Ovary (tissue), 9 donors: ENCODE measurements around the gene AUH. TPM values are rescaled to one million over a fixed set of nuclear protein-coding genes. Genes with fewer than 3 reads are reported as not detected.
A peak's percentile ranks its signal among the peaks of the same experiment; 100 is the strongest.

Source experiments
- DNase-seq, 5 donors: peaks; one replicate each; pipeline ENCODE4 v3.0.0-alpha.2; 2019 to 2020
- H3K27ac ChIP-seq, 2 donors: fragments of 200-600 bp; one replicate each; pipeline versions ENCODE4 v1.5.1 to v1.8.0; 2019 to 2022
- H3K27me3 ChIP-seq: fragments of 200-600 bp; one replicate; pipeline ENCODE4 v1.8.0; 2022
- H3K36me3 ChIP-seq: fragments of 200-600 bp; sonication (generic); one replicate; pipeline ENCODE4 v1.5.1; 2019
- H3K4me1 ChIP-seq: one replicate; pipeline ENCODE4 v1.8.1; 2013; ENCODE audit warnings: mild to moderate bottlenecking, moderate library complexity; ENCODE audit not compliant: insufficient read depth
- H3K4me3 ChIP-seq: fragments of 200-600 bp; sonication (generic); one replicate; pipeline ENCODE4 v1.5.1; 2017
- H3K9me3 ChIP-seq, 2 donors: fragments of 200-600 bp in 1 of 2; sonication (generic) in 1 of 2; one replicate each; pipeline versions ENCODE4 v1.5.1 to v1.8.1; 2013 to 2019; ENCODE audit warnings: mild to moderate bottlenecking in 1 of 2, moderate library complexity in 1 of 2
- EP300 ChIP-seq: sonication (generic); formaldehyde crosslinking; IDR thresholded peaks from one replicate; pipeline ENCODE4 v1.6.1; 2017; ENCODE audit warnings: antibody characterized with exemption
- POLR2A ChIP-seq: fragments of 450-650 bp; IDR thresholded peaks from one replicate; pipeline ENCODE4 v1.6.1; 2017; ENCODE audit warnings: antibody characterized with exemption, mild to moderate bottlenecking, moderate library complexity
- WGBS, 3 donors: extraction: QIAGEN DNeasy Blood & Tissue Kit in 1 of 3; methylation state at CpG; one replicate each; pipeline versions ENCODE4 v1.1.5 to v1.1.7; 2013 to 2017; 5-methylcytosine and 5-hydroxymethylcytosine counted together
- intact Hi-C, 4 donors: fragments of 100-400 bp; cut with DNase I; formaldehyde crosslinking; loops; one replicate each; pipeline versions ENCODE4 v1.11.0 to v1.15.1; 2022 to 2023
- polyA plus RNA-seq, 2 donors: library from polyadenylated mRNA; stranded (reverse); fragments of 200-250 nt in 1 of 2; fragments of 350-450 nt in 1 of 2; fragmentation: Illumina TruSeq in 1 of 2; extraction: RNeasy Lipid Tissue Mini Kit (QIAGEN cat#74804) in 1 of 2; gene quantifications; one replicate each; pipeline ENCODE4 v1.2.3, GENCODE V29; 2013 to 2014
- total RNA-seq, 7 donors: library from RNA; depleted of rRNA in 2 of 7; stranded (reverse); fragments of >200 nt in 2 of 7; fragmentation: NEBNext Ultra II Directional in 3 of 7; extraction: Animal tissue kit (Norgen Biotek cat#: 25700) in 3 of 7; gene quantifications; one replicate each; pipeline versions ENCODE4 v1.1.0 to v1.2.4, GENCODE V29; 2016 to 2023
- TF ChIP-seq, protein P1 (sequence below), 3 donors: fragments of 450-650 bp in 2 of 3; fragments of 200-600 bp in 1 of 3; IDR thresholded peaks; one replicate each; pipeline versions ENCODE4 v1.5.1 to v1.8.0; 2016 to 2022; ENCODE audit warnings: antibody characterized with exemption in 3 of 3, mild to moderate bottlenecking in 1 of 3
- donor health status: DM: no; HTN: no; CAD: no; lungs with moderate emphysema.
- donor health status: DM: no; HTN: no; CAD: no.
- donor health status: Bipolar disorder and iron deficiency.
- donor health status: DM: yes; HTN: yes; CAD: no.
- donor health status: DM: no; HTN: no; CAD: no.
- donor health status: DM: yes; HTN: yes; CAD: no.

AUH gene
- total and polyA plus RNA-seq, 9 donors, result 12.0 to 48.5 (median 18.6) TPM

DNA sequence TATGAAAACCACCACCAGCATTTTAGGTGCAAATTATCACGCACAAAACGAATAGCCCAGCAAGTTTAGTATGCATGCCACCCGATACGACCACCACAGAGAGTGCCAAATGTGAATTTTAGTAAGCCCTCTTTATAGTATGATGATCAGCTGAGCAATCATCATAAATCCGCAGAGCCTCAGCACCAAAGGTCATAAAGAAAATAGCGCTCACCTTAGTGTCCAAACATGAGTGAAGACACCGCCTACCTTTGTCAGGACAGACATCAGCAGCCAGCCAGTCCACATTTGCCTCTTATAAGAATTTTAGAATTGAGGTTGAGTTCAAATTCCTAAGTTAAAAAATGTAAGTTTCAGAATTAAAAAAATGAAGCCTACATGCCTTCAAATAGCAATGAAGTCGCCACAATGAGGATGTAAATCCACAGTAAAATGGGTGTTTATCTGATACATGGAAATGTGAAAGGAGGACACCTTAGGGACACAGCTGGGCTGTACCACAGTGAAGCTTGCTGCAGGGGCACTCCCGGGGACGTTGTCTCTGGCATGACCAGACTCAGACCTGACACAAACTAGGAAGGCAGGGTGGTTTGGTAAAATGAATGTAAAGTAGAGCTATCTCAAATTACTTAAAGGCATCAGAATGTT, 149.0 kb downstream of the AUH start:
- 90 to 94% (median 93%) methylated on average over 10 of the region's 10 CpGs for whole genome bisulfite sequencing, 3 donors
- Histone ChIP-seq H3K4me1 (peaks cover 5% of the 10 kb centered on the region), H3K27me3 (no peaks in the 10 kb centered on the region), H3K9me3 (no peaks in the 10 kb centered on the region), H3K4me3 (no peak overlapping the region), H3K36me3 (no peaks in the 10 kb centered on the region), H3K27ac (no peak overlapping the region)
- DNase-seq, result no peak
- intact Hi-C loops, result no loop called here
- TF ChIP-seq POLR2A (no peak), EP300 (no peak)
- TF ChIP-seq, protein P1, sequence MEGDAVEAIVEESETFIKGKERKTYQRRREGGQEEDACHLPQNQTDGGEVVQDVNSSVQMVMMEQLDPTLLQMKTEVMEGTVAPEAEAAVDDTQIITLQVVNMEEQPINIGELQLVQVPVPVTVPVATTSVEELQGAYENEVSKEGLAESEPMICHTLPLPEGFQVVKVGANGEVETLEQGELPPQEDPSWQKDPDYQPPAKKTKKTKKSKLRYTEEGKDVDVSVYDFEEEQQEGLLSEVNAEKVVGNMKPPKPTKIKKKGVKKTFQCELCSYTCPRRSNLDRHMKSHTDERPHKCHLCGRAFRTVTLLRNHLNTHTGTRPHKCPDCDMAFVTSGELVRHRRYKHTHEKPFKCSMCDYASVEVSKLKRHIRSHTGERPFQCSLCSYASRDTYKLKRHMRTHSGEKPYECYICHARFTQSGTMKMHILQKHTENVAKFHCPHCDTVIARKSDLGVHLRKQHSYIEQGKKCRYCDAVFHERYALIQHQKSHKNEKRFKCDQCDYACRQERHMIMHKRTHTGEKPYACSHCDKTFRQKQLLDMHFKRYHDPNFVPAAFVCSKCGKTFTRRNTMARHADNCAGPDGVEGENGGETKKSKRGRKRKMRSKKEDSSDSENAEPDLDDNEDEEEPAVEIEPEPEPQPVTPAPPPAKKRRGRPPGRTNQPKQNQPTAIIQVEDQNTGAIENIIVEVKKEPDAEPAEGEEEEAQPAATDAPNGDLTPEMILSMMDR (IDR thresholded peaks at IDR 0.05), result no peak

DNA sequence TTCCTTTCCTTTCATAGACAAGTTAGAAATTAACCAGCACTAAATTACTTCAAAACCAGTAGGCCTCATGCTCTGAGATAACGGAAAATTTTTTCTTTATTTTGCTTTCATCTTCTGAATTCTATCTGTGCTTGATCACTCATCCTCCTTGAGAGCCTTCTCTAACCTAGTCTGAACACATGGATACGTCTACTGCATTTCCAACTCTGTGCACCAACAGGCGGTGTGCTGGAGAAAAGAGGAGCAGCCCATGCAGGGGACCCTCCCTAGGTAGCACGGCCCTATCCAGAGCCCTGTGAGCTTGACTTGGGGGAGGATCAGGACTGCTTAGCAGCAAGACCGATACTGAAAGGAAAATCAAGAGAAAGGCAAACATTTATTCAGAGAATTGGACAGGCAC, 149.8 kb downstream of the AUH start:
- Histone ChIP-seq H3K4me1 (peaks cover 5% of the 10 kb centered on the region), H3K27ac (peak overlapping the region in 1 of 2 donors; percentile 26), H3K9me3 (no peaks in the 10 kb centered on the region), H3K36me3 (no peaks in the 10 kb centered on the region), H3K4me3 (no peak overlapping the region), H3K27me3 (no peaks in the 10 kb centered on the region)
- WGBS, 3 donors, result 25 to 54% (median 28%) methylated on average over 5 of the region's 5 CpGs
- intact Hi-C loops, result no loop called here
- TF ChIP-seq, protein P1 (IDR thresholded peaks at IDR 0.05), result no peak
- TF ChIP-seq POLR2A, result no peak
- TF ChIP-seq EP300, result no peak
- DNase-seq, result no peak

- TF ChIP-seq EP300, result no peak
- TF ChIP-seq, protein P1 (IDR thresholded peaks at IDR 0.05), result no peak
- TF ChIP-seq POLR2A, result no peak
- H3K4me1 ChIP-seq, result peaks cover 5% of the 10 kb centered on the region
- no peaks in the 10 kb centered on the region for H3K27me3 ChIP-seq
- no peaks in the 10 kb centered on the region for H3K36me3 ChIP-seq
- H3K9me3 ChIP-seq, result no peaks in the 10 kb centered on the region
- no peak for DNase-seq
- peak overlapping the region in 1 of 2 donors; percentile 26 for H3K27ac ChIP-seq
- H3K4me3 ChIP-seq, result no peak overlapping the region
- intact Hi-C loops, result no loop called here
- 89 to 91% (median 90%) methylated on average over 7 of the region's 7 CpGs for WGBS, 3 donors
These were observed 150.3 kb downstream of the AUH start for GRCh38 chr9:91211414-91211813.

GRCh38 chr9:91210318-91210717, 151.4 kb downstream of the AUH start:
- Histone ChIP-seq H3K4me1 (peaks cover 5% of the 10 kb centered on the region), H3K9me3 (no peaks in the 10 kb centered on the region), H3K27ac (no peak overlapping the region), H3K4me3 (no peak overlapping the region), H3K27me3 (no peaks in the 10 kb centered on the region), H3K36me3 (no peaks in the 10 kb centered on the region)
- DNase-seq, result no peak
- WGBS, 3 donors, result 94 to 99% (median 98%) methylated on average over 6 of the region's 6 CpGs
- intact Hi-C loops, result no loop called here
- no peak for TF ChIP-seq EP300
- TF ChIP-seq, protein P1 (IDR thresholded peaks at IDR 0.05), result no peak
- TF ChIP-seq POLR2A, result no peak
